Occipital lobe (tissue), 2 donors: ENCODE data around the gene HHIPL1. TPM values are rescaled to one million over a fixed set of nuclear protein-coding genes. Genes with fewer than 3 reads are reported as not detected.

Source experiments
- DNase-seq: peaks from one replicate; lab custom pipeline; 2025; lab: John Stamatoyannopoulos, UW
- total RNA-seq: library from RNA; depleted of rRNA; stranded (reverse); fragments of >200 nt; gene quantifications from one replicate; pipeline ENCODE4 v1.2.3, GENCODE V29; 2014

The HHIPL1 gene
- total RNA-seq, 1 donor from 2014 or later, result 6.4 TPM

- DNase-seq, result no peak
Measured at GRCh38 chr14:99728231-99728920, 83.4 kb downstream of the HHIPL1 start.

GRCh38 chr14:99728981-99729451, 84.1 kb downstream of the HHIPL1 start:
- no peak for DNase-seq

Other genes with a start within 250 kb of the HHIPL1 start
- gene SETD3, start 164.3 kb upstream of the HHIPL1 start, total RNA-seq, result 78.8 TPM
- 22.6 TPM for gene CCNK, start 163.7 kb upstream of the HHIPL1 start, total RNA-seq
- 9.7 TPM for gene CCDC85C, start 40.9 kb upstream of the HHIPL1 start, total RNA-seq
- 2.3 TPM for gene CYP46A1, start 39.2 kb downstream of the HHIPL1 start, total RNA-seq
- gene EML1, start 148.3 kb downstream of the HHIPL1 start, total RNA-seq, result 137 TPM